Adipose tissue (tissue), 3 donors: ENCODE results near the gene PTCD2. TPM values are rescaled to one million over a fixed set of nuclear protein-coding genes. Genes with fewer than 3 reads are reported as not detected.
A peak's percentile ranks its signal among the peaks of the same experiment; 100 is the strongest.
"Not testable (repeated sequence)": the region's sequence is repeated elsewhere in the genome, so short reads cannot be mapped to it uniquely, and the experiment has no call there.

ENCODE experiments used
- H3K27ac ChIP-seq: one replicate; pipeline ENCODE4 v1.5.1; 2013; ENCODE audit warnings: low read depth, low read length
- WGBS, 3 donors: extraction: QIAGEN DNeasy Blood & Tissue Kit; methylation state at CpG; one replicate each; pipeline ENCODE4 v1.1.7; 2013; 5-methylcytosine and 5-hydroxymethylcytosine counted together
- polyA plus RNA-seq, 3 donors: library from polyadenylated mRNA; stranded (reverse); fragments of 200-250 nt; gene quantifications; one replicate each; pipeline ENCODE4 v1.2.3, GENCODE V29; 2013
- donor health status: healthy with polysubstance abuse.
- donor health status: Bipolar disorder and iron deficiency.
- donor health status: healthy.

PTCD2 gene
- polyA plus RNA-seq, 3 donors, result 1.9 to 5.7 (median 3.4) TPM

DNA sequence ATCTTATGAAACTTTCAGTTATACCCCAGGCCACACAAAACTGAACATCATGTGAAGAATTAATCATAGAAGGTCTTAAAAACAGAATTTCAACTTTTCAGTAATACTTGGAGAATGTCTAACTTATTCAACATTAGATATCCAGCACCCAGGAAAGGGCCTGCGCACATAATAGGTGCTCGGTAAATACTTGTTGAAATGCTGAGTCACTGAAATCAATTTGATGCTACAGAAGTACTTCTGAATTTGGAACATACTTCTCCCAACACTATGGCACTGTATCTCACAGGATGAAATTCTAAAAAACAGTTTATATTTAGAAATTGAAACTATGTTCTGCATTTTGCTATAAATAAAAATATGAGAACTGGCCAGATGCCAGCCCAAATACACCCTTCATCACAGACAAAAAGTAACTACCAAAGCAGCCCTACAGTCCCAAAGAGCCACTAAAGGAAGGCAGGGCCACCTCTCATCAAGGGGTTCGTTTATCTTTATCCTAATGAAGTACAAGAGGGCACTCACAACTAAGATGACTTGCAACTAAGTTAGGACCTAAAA, 26.6 kb upstream of the PTCD2 start:
- no peak overlapping the region for H3K27ac ChIP-seq
- 75 to 92% (median 76%) methylated on average over 3 of the region's 3 CpGs for WGBS, 3 donors

DNA sequence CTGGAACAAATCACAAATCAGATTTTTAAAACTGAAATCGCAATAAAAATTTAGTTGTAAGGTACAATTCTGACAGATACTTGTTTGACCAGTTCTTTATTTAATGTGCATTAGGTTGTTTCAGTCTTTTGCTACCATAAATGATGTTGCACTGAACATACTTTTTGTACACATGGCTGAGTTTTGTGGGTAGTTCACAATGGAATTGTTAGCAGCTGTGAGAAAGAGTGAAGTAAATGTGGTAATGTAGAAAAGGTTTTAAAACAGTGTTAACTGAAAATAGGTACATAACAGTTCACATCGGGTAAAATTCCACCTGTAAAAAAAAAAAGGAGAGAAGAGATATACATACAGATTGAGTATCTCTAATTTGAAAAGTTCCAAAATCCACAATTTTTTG, 25.7 kb upstream of the PTCD2 start:
- 90 to 94% (median 94%) methylated on average over 2 of the region's 2 CpGs for WGBS, 3 donors
- H3K27ac ChIP-seq, result no peak overlapping the region

DNA sequence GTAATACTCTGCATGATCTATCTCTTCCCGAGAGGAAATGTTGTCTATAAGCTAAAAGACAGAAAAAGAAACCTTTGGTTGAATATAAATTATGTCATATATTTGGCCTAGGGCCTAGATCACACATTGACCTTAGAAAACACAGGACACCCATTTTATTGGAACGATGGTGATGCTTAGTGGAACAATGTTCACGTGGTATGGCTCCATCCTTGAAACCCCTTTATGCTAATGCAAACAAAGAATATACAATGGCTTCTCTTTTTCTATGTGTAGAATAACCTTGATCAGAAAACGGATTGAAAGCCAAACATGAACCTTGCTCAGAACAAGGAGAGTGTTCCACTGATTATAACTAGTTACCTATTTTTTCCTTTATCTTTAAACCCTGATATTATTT, 24.6 kb upstream of the PTCD2 start:
- no peak overlapping the region for H3K27ac ChIP-seq
- 68 to 95% (median 87%) methylated on average over 4 of the region's 4 CpGs for WGBS, 3 donors

DNA sequence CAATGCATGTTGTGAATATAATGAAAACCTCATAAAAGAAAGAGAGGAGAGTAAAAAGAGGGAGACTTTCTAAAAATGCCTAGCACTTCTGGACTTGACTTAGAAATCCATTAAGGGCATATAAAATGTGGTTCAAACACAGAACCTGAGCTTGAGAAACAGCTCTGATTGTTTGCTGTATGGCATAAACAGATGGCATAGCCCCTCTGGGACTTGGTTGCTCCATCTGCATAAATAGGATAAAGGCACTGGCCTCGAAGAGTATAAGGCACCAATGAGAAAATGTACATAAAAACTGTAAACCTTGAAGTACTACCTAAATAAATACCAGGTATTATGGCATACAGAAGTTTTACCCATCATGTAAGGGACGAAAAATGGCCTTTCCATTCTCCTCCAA, 23.9 kb upstream of the PTCD2 start:
- 77 to 91% (median 86%) methylated on average over 2 of the region's 2 CpGs for WGBS, 3 donors
- H3K27ac ChIP-seq, result no peak overlapping the region

DNA sequence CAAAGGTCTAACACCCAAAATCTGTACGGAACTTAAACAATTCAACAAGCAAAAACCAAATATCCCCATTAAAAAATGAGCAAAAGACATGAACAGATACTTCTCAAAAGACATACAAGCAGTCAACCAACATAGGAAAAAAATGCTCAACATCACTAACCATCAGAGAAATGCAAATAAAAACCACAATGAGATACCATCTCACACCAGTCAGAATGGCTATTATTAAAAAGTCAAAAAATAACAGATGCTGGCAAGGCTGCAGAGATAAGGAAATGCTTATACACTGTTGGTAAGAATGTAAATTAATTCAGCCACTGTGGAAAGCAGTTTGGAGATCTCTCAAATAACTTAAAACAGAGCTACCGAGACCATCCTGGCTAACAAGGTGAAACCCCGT, 22.0 kb upstream of the PTCD2 start:
- H3K27ac ChIP-seq, result not testable (repeated sequence)
- WGBS, 3 donors, result 93 to 96% (median 94%) methylated on average over 3 of the region's 3 CpGs

DNA sequence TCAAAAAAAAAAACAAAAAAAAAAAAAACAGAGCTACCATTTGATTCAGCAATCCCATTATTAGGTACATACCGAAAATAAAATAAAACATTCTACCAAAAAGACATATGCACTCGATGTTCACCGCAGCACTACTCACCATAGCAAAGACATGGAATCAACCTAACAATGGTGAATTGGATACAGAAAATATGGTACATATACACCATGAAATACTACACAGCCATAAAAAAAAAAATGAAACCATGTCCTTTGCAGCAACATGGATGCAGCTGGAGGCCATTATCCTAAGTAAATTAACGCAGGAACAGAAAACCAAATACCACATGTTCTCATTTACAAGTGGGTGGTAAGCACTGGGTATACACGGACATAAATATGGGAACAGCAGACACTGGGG, 21.5 kb upstream of the PTCD2 start:
- 97 to 99% (median 98%) methylated on average over 5 of the region's 5 CpGs for WGBS, 3 donors
- H3K27ac ChIP-seq, result no peak overlapping the region

DNA sequence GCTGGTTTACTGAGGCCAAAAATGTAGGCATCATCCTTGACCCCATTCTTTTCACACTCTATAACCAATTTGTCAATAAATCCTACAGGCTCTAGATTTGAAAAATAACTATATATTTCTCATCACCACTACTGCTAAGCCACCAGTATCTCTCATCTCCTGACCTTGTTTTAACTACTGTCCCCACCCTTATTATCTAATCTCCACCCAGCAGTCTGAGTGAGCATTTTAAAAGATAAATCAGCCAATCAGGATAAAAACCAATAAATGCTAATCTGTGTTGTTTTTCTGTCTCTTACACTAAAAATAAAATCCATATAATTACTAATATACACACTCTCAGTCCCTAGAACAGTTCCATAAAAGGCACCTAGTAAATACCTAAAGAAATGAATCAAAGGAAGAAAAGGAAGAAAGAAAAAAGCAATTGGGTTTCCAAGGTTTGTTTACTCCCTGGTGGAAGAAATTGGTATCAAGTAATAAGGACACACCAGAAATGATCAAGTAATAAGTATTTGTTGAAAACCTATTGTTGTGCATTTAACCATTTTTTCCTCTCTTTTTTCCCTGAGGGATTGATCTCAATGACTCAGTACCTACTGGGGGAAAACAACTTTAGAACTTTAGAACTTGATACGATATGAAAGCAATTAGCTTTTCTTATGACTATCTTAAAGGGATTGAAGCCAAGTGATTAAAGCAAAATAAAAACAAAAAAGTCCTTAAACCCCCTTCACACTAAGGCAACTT, 19.4 kb upstream of the PTCD2 start:
- WGBS, 3 donors, result 51 to 63% (median 60%) methylated on average over 1 of the region's 1 CpG
- H3K27ac ChIP-seq, result no peak overlapping the region

DNA sequence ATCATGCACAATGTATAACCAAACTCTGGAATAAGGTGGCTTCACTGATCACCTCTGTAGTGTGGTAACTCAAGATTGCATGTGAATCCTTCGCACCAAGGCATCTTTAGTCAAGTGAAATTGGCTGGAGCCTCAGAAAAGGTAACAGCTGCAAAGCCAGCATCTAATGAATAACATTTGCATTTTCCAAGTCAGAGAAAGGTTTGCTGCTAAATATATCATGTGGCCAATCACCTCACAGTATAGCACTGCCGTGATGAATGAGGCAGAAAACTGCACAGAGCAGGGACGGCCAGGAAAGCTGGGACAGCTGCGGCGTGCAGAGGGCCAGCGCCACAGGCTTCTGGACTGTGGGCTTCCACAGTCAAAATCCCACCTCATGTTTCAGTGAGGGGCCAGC, 18.6 kb upstream of the PTCD2 start:
- WGBS, 3 donors, result 88 to 96% (median 94%) methylated on average over 6 of the region's 6 CpGs
- no peak overlapping the region for H3K27ac ChIP-seq

DNA sequence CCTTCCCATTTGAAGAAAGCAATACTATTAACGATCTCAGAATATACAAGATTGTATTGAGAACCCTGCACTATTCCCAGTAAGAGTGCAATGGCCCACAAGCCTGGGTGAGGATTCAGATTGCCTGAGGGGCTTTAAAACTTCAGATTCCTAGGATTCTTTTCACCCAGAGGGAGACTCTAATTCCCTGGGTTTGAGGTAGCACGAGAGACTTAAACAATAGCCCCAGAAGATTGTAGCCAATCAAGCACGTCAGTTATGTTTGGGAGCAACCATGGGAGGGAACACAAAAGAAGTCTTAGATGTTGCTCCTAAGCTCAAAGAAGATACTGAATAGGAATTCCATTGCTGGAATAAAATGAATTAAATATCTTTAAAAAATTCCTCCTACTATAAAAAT, 18.0 kb upstream of the PTCD2 start:
- 77 to 89% (median 83%) methylated on average over 3 of the region's 3 CpGs for WGBS, 3 donors
- H3K27ac ChIP-seq, result no peak overlapping the region

DNA sequence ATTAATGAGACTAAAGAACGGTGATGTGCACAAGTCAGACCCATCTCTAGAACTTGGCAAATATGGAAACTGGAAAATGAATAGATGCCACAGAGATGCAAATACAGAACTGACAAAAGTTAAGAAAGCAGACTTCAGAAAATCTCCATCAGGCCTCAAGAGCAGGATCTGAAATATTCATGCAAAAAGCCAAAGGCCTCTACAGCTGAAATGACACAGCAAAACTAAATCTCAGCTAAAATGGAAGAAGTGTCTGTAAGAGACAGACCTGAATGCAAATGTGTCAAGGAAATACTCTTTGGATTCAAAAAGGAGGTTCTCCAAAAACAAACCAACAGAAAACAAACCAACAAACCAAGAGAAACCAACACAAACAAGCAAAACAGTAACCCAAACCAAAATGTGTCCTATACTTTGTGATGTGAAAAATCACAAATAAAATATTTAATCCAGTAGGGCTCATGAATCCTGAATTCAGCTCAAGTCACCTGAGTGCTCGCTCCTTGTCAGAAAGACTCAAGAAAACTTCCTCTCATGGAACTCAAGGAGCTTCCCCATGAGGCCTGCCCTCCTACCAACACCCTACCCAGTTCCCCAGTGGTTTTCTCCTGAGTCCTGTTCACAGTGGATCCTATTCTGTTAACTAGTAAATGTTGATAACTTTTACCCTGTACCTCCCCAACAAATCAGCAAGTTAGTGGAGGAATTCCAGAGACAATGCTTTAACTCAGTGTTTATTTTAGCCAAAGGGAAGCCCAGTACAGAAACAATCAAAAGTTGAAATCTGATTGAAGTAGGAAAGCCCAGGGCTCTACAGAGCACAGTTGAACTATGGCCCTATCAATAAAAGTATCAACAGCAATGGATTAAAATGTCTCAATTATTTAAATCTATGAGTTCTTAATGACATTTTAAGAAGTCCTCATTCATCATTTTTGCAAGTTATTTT, 14.7 kb upstream of the PTCD2 start:
- 94 to 95% (median 94%) methylated on average over 2 of the region's 2 CpGs for WGBS, 3 donors
- no peak overlapping the region for H3K27ac ChIP-seq

DNA sequence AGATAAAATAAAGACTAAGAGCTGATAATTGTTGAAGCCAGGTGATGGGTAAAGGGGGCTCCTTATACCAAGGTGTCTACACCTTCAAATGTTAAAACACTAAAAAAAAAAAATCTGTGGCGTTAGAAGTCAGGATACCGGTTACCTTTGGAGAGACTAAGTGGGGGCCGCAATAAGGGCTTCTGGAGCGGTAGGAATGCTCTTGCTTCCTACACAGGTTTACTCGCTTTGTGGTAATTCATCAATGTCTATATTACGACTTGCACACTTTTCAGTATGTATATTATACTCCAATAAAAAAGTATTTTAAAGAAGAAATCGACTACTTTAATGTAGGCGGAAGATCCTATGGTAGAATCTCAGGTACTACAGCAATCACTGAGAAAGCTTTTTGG, 12.6 kb upstream of the PTCD2 start:
- peak overlapping the region; percentile 70 for H3K27ac ChIP-seq
- WGBS, 3 donors, result 4 to 10% (median 6%) methylated on average over 8 of the region's 8 CpGs

DNA sequence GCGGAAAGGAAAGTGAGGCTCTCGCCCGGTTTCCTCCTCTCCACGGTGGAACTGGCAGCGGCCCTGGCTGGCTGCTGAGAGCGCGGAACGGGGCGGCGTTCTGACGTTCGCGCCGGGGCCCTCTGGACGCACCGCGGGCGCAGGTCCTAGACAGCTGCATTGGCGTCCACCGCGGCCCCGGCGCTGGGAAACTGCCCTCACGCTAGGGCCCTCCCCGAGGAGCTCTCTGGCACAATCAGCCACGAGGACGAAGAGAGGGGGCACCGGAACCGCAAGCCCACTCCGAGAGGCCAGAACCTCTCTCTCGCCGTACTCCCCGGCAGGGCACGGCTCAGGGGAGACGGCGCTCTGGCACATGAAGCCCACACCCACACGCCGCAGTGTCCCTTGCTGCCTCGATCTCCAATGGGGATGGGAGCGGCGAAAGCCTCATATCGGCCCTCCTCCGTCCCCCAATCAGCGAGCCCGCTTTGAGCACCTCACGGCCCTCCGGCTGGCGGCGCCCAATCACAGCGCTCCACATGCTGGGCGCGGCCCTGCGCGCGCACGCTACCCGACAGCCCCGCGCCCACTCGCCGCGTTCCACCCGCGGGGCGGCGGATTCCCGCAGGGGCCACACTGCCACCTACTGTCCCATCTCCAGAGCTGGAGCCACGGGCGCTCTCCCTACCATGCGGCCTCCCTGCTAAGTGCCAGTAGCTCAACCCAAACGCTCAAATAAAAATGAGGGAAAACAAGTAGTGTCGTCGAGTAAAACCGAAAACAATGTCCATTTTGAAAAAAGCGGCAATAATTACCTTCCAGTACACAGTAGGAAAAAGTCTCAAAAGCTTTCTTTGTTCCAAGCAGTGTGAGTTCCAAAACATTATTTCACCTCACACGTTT, 12.0 kb upstream of the PTCD2 start:
- WGBS, 3 donors, result 1 to 2% (median 1%) methylated on average over 73 to 76 of the region's 76 CpGs
- H3K27ac ChIP-seq, result peak overlapping the region; percentile 70

DNA sequence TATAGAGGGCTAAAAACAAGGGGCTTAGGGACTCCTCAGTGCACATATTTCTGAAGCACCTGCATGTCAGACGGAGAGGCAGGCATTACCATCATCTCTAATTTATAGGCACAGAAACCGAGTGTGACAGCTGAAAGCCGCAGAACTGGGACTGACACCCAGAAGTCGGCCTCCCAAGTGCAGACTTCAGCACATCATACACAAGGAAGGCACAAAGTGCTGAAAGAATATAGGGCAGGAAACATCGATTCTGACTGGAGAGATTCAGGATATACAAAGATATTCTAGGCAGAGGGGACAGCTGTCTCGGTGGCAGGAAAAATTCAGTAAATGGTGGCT, 11.4 kb upstream of the PTCD2 start:
- no peak overlapping the region for H3K27ac ChIP-seq
- WGBS, 3 donors, result 72 to 76% (median 75%) methylated on average over 6 of the region's 6 CpGs

DNA sequence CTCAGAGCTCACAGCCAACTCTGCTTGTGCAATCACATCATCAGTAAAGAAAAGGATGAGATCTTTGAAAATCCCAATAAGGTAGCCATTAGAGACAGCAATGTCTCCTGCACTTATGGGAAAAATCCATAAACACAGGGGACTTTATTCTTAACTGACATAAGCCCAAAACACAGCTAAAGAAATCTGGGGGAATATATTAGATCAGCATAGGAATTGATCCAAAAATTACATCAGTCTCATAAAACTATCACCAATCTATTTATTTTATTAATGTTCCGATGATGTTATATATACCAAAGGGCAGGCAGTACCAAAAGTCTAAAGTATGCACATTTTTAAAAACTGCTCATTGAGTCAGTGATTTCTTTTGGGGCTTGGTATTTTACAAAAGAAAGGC, 7.0 kb upstream of the PTCD2 start:
- no peak overlapping the region for H3K27ac ChIP-seq
- WGBS, 3 donors, result 60 to 89% (median 77%) methylated on average over 1 of the region's 1 CpG

DNA sequence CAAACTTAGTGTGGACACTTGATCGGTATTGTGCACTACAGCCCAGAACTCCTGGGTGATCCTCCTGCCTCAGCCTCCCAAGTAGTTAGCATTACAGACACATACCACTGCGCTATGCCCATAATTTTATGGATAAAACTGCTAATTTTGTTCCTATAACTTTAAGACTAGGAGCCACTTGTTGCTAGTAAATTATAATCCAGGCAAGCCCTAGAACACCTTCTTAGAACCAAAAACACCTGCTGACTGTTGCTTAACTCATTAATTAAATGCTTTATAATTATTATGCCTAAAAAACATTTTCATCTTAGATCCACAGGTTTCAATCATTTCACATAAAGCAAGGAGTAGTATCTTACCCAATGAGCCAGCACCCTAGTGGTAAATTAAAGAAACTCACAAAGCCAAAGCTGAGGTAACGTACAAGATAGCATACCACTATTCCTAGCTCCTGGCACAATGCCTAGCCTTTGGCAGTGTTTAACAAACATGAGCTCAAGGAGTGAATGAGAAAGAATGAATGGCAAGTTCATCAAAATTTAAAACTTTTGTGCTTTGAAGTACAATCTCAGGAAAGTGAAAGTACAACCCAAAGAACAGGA, 5.5 kb upstream of the PTCD2 start:
- H3K27ac ChIP-seq, result no peak overlapping the region
- 70 to 86% (median 80%) methylated on average over 3 of the region's 3 CpGs for WGBS, 3 donors

DNA sequence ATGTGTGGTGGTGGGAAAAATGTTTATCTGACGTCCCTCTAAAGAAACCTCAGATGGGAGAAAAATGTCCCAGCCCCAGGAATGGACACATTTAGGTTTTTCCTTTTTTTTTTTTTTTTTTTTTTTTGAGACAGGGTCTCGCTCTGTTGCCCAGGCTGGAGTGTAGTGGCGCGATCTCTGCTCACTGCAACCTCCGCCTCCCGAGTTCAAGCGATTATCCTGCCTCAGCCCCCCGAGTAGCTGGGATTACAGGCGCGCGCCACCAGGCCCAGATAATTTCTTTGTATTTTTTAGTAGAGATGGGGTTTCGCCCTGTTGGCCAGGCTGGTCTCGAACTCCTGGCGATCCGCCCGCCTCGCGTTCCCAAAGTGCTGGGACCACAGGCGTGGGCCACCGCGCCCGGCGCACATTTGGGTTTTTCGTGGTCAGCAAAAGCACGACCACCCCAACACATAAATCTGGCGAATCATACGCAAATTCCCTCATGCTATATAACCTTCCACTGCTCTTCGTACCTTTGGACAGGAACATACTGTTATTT, 668 bp upstream of the PTCD2 start:
- WGBS, 3 donors, result 6 to 8% (median 7%) methylated on average over 28 of the region's 28 CpGs
- not testable (repeated sequence) for H3K27ac ChIP-seq

DNA sequence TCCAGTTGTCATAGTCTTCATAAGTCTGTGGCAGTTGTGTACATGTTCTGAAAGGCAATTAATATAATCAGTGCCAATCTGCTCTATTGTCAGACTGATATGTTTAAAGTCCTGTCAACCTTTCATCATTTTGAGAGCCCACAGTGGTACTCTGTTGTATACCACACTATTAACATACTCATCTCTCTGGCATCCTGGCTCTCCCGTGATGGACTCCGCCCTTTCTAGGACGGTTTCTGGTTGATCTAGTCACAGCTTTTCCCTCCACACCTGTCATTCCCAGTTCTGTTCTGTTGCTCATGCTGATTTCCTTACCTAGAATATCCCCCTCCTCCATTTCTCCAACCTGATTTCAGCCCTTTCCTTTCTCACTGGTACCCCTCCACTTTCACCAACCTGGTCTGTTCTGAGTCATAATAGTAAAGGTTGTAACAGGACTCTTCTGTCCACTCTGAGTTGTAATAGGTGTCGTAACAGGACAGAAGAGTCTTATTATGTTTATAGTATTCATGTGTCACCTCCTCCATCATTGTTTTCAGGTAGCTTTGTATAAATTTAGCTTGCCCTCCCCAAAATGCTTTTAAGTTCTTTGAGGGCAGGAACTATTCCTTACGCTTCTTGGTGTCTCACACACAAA, 4.1 kb downstream of the PTCD2 start:
- 90 to 94% (median 92%) methylated on average over 5 of the region's 5 CpGs for WGBS, 3 donors
- no peak overlapping the region for H3K27ac ChIP-seq
